ENCODE data around the gene EHMT2. TPM values are rescaled to one million over a fixed set of nuclear protein-coding genes. Genes with fewer than 3 reads are reported as not detected.
A peak's percentile ranks its signal among the peaks of the same experiment; 100 is the strongest.

Gene EHMT2
- total and polyA plus RNA-seq, 2 of the 4 experiments (the other 2 are of a cell fraction) = 38.0 to 51.2 TPM

GRCh38 chr6:31896856-31897611 lies 464 bp downstream of the EHMT2 start:
- peak; percentile 7 for ATAC-seq (ENCODE audit: low read depth)
- no TSS peak for BruUV-seq (replicated peaks)
- Histone ChIP-seq H2BK15ac (ENCODE audit: low read depth, low read length) (no peak overlapping the region), H2AK5ac (ENCODE audit: low read depth, low read length) (peak overlapping the region; percentile 17; the same call in 1 of the 2 replicates), H3K9me3 (ENCODE audit: control insufficient read depth, insufficient read depth, low read length) (no peaks in the 10 kb centered on the region), H4K5ac (ENCODE audit: low read depth, low read length) (no peak overlapping the region), H3K4me1 (ENCODE audit: control insufficient read depth, insufficient read depth, low read length) (peaks cover 8% of the 10 kb centered on the region), H3K79me1 (ENCODE audit: low read depth in 1 of 2, low read length in 2 of 2) (peaks cover 28 to 59% of the 10 kb centered on the region in 2 experiments), H3K9me1 (ENCODE audit: insufficient read depth, low read length) (no peaks in the 10 kb centered on the region; the same call in 1 of the 2 replicates), H4K91ac (ENCODE audit: insufficient read depth, low read depth, low read length) (0 out of 2 replicates have a peak overlapping the region, but pooled peaks have one; percentile 15), H3K14ac (replicated peaks; ENCODE audit: low read depth, low read length) (peak overlapping the region; percentile 64), H3K27ac (ENCODE audit: insufficient read depth, low read length) (peak overlapping the region; percentile 67), H3K4me3 (ENCODE audit: insufficient read depth, low read depth, low read length) (peak overlapping the region; percentile 92), H2AK9ac (replicated peaks; ENCODE audit: low read depth, low read length, poor library complexity) (peak overlapping the region; percentile 93), H2BK5ac (ENCODE audit: low read depth, low read length, poor library complexity, severe bottlenecking) (peak overlapping the region; percentile 63), H4K20me1 (ENCODE audit: insufficient read depth, low read length) (peaks cover 7% of the 10 kb centered on the region), H2BK20ac (ENCODE audit: low read depth, low read length) (no peak overlapping the region), H3K4ac (ENCODE audit: low read depth, low read length) (peak overlapping the region; percentile 46), H3K18ac (ENCODE audit: low read depth, low read length) (no peak overlapping the region), H4K8ac (ENCODE audit: low read depth in 2 of 2, low read length in 2 of 2) (peak overlapping the region in 1 of 2 experiments; percentile 60; a peak in 2 of 4 replicates), H3K23ac (ENCODE audit: low read depth, low read length) (peak overlapping the region; percentile 59; the same call in 1 of the 2 replicates), H2BK120ac (ENCODE audit: low read depth, low read length) (no peak overlapping the region), H3K56ac (ENCODE audit: extremely low read depth, insufficient read depth, low read length) (0 out of 2 replicates have a peak overlapping the region, but pooled peaks have one; percentile 1), H3K36me3 (ENCODE audit: control insufficient read depth, insufficient read depth, low read length) (peaks cover 26% of the 10 kb centered on the region), H3K27me3 (ENCODE audit: control insufficient read depth, insufficient read depth, low read length) (no peaks in the 10 kb centered on the region), H3K9ac (ENCODE audit: low read depth, low read length) (peak overlapping the region; percentile 44), H2AFZ (replicated peaks; ENCODE audit: low read length, poor library complexity) (peak overlapping the region; percentile 93), H3K4me2 (ENCODE audit: low read depth, low read length) (peak overlapping the region; percentile 92)
- intact Hi-C loops (cut with micrococcal nuclease) (loop anchor here (1.0 kb wide), 1 partner anchor 55 kb away; no protein-coding TSS in a partner anchor), dilution Hi-C loops (cut with HindIII; ENCODE audit: low sequenced_read_pairs, unreplicated experiment) (no loop called here), in situ Hi-C loops (cut with MboI; ENCODE audit: low sequenced_read_pairs) (no loop called here)
- CTCF ChIA-PET = interaction anchor here (1.0 kb wide), 1 partner anchor 8 kb away, joined by 3 read pairs; no protein-coding TSS in a partner anchor
- no peak for TF ChIP-seq POLR2A (IDR thresholded peaks at IDR 0.05; ENCODE audit: low read depth, low read length)
- TF ChIP-seq MAZ (IDR thresholded peaks at IDR 0.05; ENCODE audit: borderline replicate concordance, low read depth, low read length) = 0 out of 2 replicates have a peak, but pooled peaks have one; percentile 12
- WGBS, 2 experiments (ENCODE audit: extremely low coverage in 2 of 2, insufficient read length in 1 of 2) = 0% methylated on average over 2 of the region's 62 CpGs; no CpG with 5 or more reads in 1 of the 2 experiments
- POLR2A ChIA-PET (ENCODE audit: unreplicated experiment) = interaction anchor here (1.2 kb wide), 1 partner anchor 55 kb away, joined by 3 read pairs; no protein-coding TSS in a partner anchor
- DNase-seq = no peak
